Prostate gland (tissue), 2 donors: ENCODE measurements around the gene TICRR.

ENCODE experiments used
- CTCF ChIP-seq, 4 experiments: fragments of 200-600 bp in 2 of 4; fragments of 450-650 bp in 2 of 4; sonication (generic) in 2 of 4; IDR thresholded peaks; 1 replicate in 3 of 4; 2 replicates in 1 of 4; pipeline ENCODE4 v1.5.1; 2016 to 2019; ENCODE audit warnings: antibody characterized with exemption in 4 of 4, mild to moderate bottlenecking in 2 of 4, moderate library complexity in 2 of 4
- POLR2A ChIP-seq: fragments of 450-650 bp; IDR thresholded peaks from one replicate; pipeline ENCODE4 v1.6.1; 2016; ENCODE audit warnings: antibody characterized with exemption, mild to moderate bottlenecking
- POLR2AphosphoS5 ChIP-seq: sonication (generic); formaldehyde crosslinking; IDR thresholded peaks from one replicate; pipeline ENCODE4 v1.6.1; 2017; ENCODE audit warnings: antibody characterized with exemption

GRCh38 chr15:89526181-89526580, 49.1 kb upstream of the TICRR start:
- TF ChIP-seq CTCF (IDR thresholded peaks at IDR 0.05) (no peak), POLR2A (no peak), POLR2AphosphoS5 (no peak)
